Choroid plexus epithelial cell (primary cell): ENCODE results near the gene PARVB.

ENCODE experiments used
- DNase-seq: peaks from one replicate; pipeline ENCODE4 v3.0.0-alpha.2; 2010; ENCODE audit warnings: low read depth
- H3K4me3 ChIP-seq: 2 replicates; pipeline ENCODE4 v1.5.1; 2011; ENCODE audit warnings: low read depth, mild to moderate bottlenecking, control low read depth, low read length, moderate library complexity
- CTCF ChIP-seq: conservative IDR thresholded peaks from 2 replicates; pipeline ENCODE4 v1.5.1; 2011; ENCODE audit warnings: low read depth, mild to moderate bottlenecking, control low read depth, inconsistent platforms, low read length, moderate library complexity

The PARVB gene

GRCh38 chr22:43983808-43984207 is 40.3 kb upstream of the PARVB start:
- no peak for TF ChIP-seq CTCF
- no peak for DNase-seq

GRCh38 chr22:43985532-43985931 is 38.6 kb upstream of the PARVB start:
- H3K4me3 ChIP-seq, result no peak overlapping the region
- no peak for TF ChIP-seq CTCF

More at GRCh38 chr22:43983808-43984207, 40.3 kb upstream of the PARVB start:
- H3K4me3 ChIP-seq, result no peak overlapping the region

GRCh38 chr22:43988116-43988820 is 35.8 kb upstream of the PARVB start:
- TF ChIP-seq CTCF, result no peak
- DNase-seq, result no peak
- H3K4me3 ChIP-seq, result no peak overlapping the region

More at GRCh38 chr22:43985532-43985931, 38.6 kb upstream of the PARVB start:
- no peak for DNase-seq

GRCh38 chr22:43988960-43989359 is 35.1 kb upstream of the PARVB start:
- H3K4me3 ChIP-seq, result no peak overlapping the region
- no peak for TF ChIP-seq CTCF
- no peak for DNase-seq

- H3K4me3 ChIP-seq, result no peak overlapping the region
- no peak for DNase-seq
- no peak for TF ChIP-seq CTCF
Measured at GRCh38 chr22:43990044-43990443, 34.1 kb upstream of the PARVB start.

- no peak for DNase-seq
- TF ChIP-seq CTCF, result no peak
Measured at GRCh38 chr22:43991316-43992020, 32.6 kb upstream of the PARVB start.

More at GRCh38 chr22:43991316-43992020, 32.6 kb upstream of the PARVB start:
- H3K4me3 ChIP-seq, result no peak overlapping the region
